HUES6 (cell line): ENCODE measurements around the gene TMEM45B.
"Not testable (repeated sequence)": the region's sequence is repeated elsewhere in the genome, so short reads cannot be mapped to it uniquely, and the experiment has no call there.

Source experiments
- H3K27ac ChIP-seq: 2 replicates; pipeline ENCODE4 v1.7.0; 2013; ENCODE audit warnings: low read depth, mild to moderate bottlenecking, low read length, inconsistent platforms
- H3K27me3 ChIP-seq: 2 replicates; pipeline ENCODE4 v1.6.1; 2013; ENCODE audit warnings: low read length; ENCODE audit not compliant: control insufficient read depth, insufficient read depth
- H3K36me3 ChIP-seq: 2 replicates; pipeline ENCODE4 v1.6.1; 2013; ENCODE audit warnings: low read length; ENCODE audit not compliant: control insufficient read depth, insufficient read depth
- H3K4me1 ChIP-seq: 2 replicates; pipeline ENCODE4 v1.6.1; 2013; ENCODE audit warnings: low read length; ENCODE audit not compliant: control insufficient read depth, insufficient read depth
- H3K4me3 ChIP-seq: 2 replicates; pipeline ENCODE4 v1.5.1; 2013; ENCODE audit warnings: low read depth, low read length
- H3K9ac ChIP-seq: one replicate; pipeline ENCODE4 v1.6.1; 2013; ENCODE audit warnings: mild to moderate bottlenecking, low read length
- H3K9me3 ChIP-seq: 2 replicates; pipeline ENCODE4 v1.6.1; 2013; ENCODE audit warnings: low read depth, low read length; ENCODE audit not compliant: control insufficient read depth, insufficient read depth

TMEM45B gene

GRCh38 chr11:129852125-129852740 is 36.6 kb downstream of the TMEM45B start:
- no peak overlapping the region for H3K4me3 ChIP-seq
- H3K27ac ChIP-seq: no peak overlapping the region
- H3K4me1 ChIP-seq: no peaks in the 10 kb centered on the region
- no peaks in the 10 kb centered on the region for H3K36me3 ChIP-seq
- no peak overlapping the region for H3K9ac ChIP-seq
- H3K27me3 ChIP-seq: no peaks in the 10 kb centered on the region
- H3K9me3 ChIP-seq: no peaks in the 10 kb centered on the region; the same call in 1 of the 2 replicates

- H3K4me1 ChIP-seq: no peaks in the 10 kb centered on the region
- no peaks in the 10 kb centered on the region for H3K9me3 ChIP-seq
- no peak overlapping the region for H3K4me3 ChIP-seq
- H3K9ac ChIP-seq: no peak overlapping the region
- H3K36me3 ChIP-seq: 0 out of 2 replicates have a peak, but pooled peaks cover 2% of the 10 kb centered on the region
- no peaks in the 10 kb centered on the region for H3K27me3 ChIP-seq
- H3K27ac ChIP-seq: no peak overlapping the region
Observed at GRCh38 chr11:129853518-129854231, 38.0 kb downstream of the TMEM45B start.

- H3K4me1 ChIP-seq: no peaks in the 10 kb centered on the region
- H3K36me3 ChIP-seq: 0 out of 2 replicates have a peak, but pooled peaks cover 4% of the 10 kb centered on the region
- no peaks in the 10 kb centered on the region for H3K27me3 ChIP-seq
- no peaks in the 10 kb centered on the region for H3K9me3 ChIP-seq
- H3K9ac ChIP-seq: no peak overlapping the region
- no peak overlapping the region for H3K4me3 ChIP-seq
- H3K27ac ChIP-seq: no peak overlapping the region
Observed at GRCh38 chr11:129854232-129854805, 38.7 kb downstream of the TMEM45B start.

GRCh38 chr11:129855086-129855485 is 39.4 kb downstream of the TMEM45B start:
- H3K36me3 ChIP-seq: peaks cover 9% of the 10 kb centered on the region; the same call in 1 of the 2 replicates
- H3K9ac ChIP-seq: no peak overlapping the region
- no peak overlapping the region for H3K4me3 ChIP-seq
- no peaks in the 10 kb centered on the region for H3K27me3 ChIP-seq
- no peaks in the 10 kb centered on the region for H3K9me3 ChIP-seq
- H3K27ac ChIP-seq: no peak overlapping the region
- H3K4me1 ChIP-seq: no peaks in the 10 kb centered on the region

- Histone ChIP-seq H3K4me3 (no peak overlapping the region), H3K27ac (no peak overlapping the region), H3K36me3 (peaks cover 15% of the 10 kb centered on the region), H3K9ac (no peak overlapping the region), H3K9me3 (no peaks in the 10 kb centered on the region), H3K27me3 (no peaks in the 10 kb centered on the region), H3K4me1 (no peaks in the 10 kb centered on the region)
Observed at GRCh38 chr11:129856036-129856435, 40.4 kb downstream of the TMEM45B start.

- H3K9ac ChIP-seq: peak overlapping the region; percentile 61
- no peak overlapping the region for H3K4me3 ChIP-seq
- peak overlapping the region; percentile 59; the same call in 1 of the 2 replicates for H3K27ac ChIP-seq
- peaks cover 11% of the 10 kb centered on the region for H3K4me1 ChIP-seq
- H3K9me3 ChIP-seq: no peaks in the 10 kb centered on the region
- no peaks in the 10 kb centered on the region for H3K27me3 ChIP-seq
- H3K36me3 ChIP-seq: peaks cover 66% of the 10 kb centered on the region
Observed at GRCh38 chr11:129861702-129862522, 46.3 kb downstream of the TMEM45B start.

- H3K4me1 ChIP-seq: peaks cover 11% of the 10 kb centered on the region
- no peak overlapping the region for H3K4me3 ChIP-seq
- H3K9me3 ChIP-seq: no peaks in the 10 kb centered on the region
- H3K27me3 ChIP-seq: no peaks in the 10 kb centered on the region
- H3K9ac ChIP-seq: no peak overlapping the region
- peaks cover 85% of the 10 kb centered on the region for H3K36me3 ChIP-seq
- H3K27ac ChIP-seq: no peak overlapping the region
Observed at GRCh38 chr11:129864811-129865210, 49.2 kb downstream of the TMEM45B start.

GRCh38 chr11:129865701-129866100 is 50.1 kb downstream of the TMEM45B start:
- H3K27ac ChIP-seq: no peak overlapping the region
- no peaks in the 10 kb centered on the region for H3K9me3 ChIP-seq
- peaks cover 11% of the 10 kb centered on the region for H3K4me1 ChIP-seq
- H3K4me3 ChIP-seq: no peak overlapping the region
- no peak overlapping the region for H3K9ac ChIP-seq
- H3K36me3 ChIP-seq: peaks cover 87% of the 10 kb centered on the region
- no peaks in the 10 kb centered on the region for H3K27me3 ChIP-seq

GRCh38 chr11:129866311-129866710 is 50.7 kb downstream of the TMEM45B start:
- no peaks in the 10 kb centered on the region for H3K9me3 ChIP-seq
- no peak overlapping the region for H3K9ac ChIP-seq
- H3K27ac ChIP-seq: no peak overlapping the region
- H3K27me3 ChIP-seq: no peaks in the 10 kb centered on the region
- H3K4me3 ChIP-seq: no peak overlapping the region
- peaks cover 88% of the 10 kb centered on the region for H3K36me3 ChIP-seq
- peaks cover 11% of the 10 kb centered on the region for H3K4me1 ChIP-seq

- H3K36me3 ChIP-seq: peaks cover 96% of the 10 kb centered on the region
- not testable (repeated sequence) for H3K27me3 ChIP-seq, H3K4me3 ChIP-seq, H3K9ac ChIP-seq, H3K4me1 ChIP-seq, H3K27ac ChIP-seq, H3K9me3 ChIP-seq
Observed at GRCh38 chr11:129868626-129869025, 53.0 kb downstream of the TMEM45B start.
